NCI-H146 treated with DMSO at 0.1 percent for 48 hours (cell line): ENCODE measurements around the gene OR52H1.
"Not testable (repeated sequence)": the region's sequence is repeated elsewhere in the genome, so short reads cannot be mapped to it uniquely, and the experiment has no call there.

Source experiments
- DNase-seq: peaks from one replicate; lab custom pipeline; 2025; ENCODE audit not compliant: unreplicated experiment; lab: John Stamatoyannopoulos, UW

OR52H1 gene

GRCh38 chr11:5548440-5548839 is at the start of gene OR52H1:
OR52H1 (minus strand) TSS chr11:5548540; CDS start chr11:5545505, 3,035 bp downstream.
- no peak for DNase-seq

GRCh38 chr11:5597953-5598352 is 49.6 kb upstream of the OR52H1 start:
- DNase-seq: no peak

DNA sequence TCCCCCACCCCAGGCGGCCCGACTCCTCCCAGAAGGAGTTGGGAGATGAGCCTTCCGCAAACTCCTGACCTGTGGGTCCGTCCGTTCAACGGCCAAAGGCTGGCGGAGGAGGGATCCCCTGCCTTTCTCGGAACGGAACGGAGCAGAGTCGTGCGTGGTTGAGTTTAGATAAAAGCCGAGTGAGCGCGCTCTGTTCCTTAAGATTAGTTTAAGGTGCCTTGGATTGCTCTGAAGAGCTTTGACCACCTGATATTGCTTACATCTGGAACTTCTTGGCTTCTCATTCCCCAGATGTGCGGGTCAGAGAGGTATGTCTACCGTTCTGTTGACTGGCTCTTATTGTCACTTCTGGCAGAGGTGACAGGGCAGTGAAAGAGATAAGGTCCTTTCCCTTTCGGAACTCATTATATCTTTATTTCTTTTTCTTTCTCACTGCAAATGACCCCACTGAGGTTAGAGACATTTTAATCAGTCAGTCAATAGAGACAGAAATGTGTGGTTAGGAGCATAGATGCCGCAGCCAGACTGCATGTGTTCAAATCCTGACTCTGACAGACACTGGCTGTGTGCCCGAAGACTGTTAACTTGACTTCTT is 48.4 kb upstream of the OR52H1 start, which contains the start of gene TRIM6:
TSS of gene TRIM6 (plus strand) at position 31 of the 595 bp plus-strand sequence. CDS start at position 292, 261 bp downstream.
- DNase-seq: no peak

- DNase-seq: no peak
Measured at GRCh38 chr11:5593146-5593545, 44.8 kb upstream of the OR52H1 start.

DNA sequence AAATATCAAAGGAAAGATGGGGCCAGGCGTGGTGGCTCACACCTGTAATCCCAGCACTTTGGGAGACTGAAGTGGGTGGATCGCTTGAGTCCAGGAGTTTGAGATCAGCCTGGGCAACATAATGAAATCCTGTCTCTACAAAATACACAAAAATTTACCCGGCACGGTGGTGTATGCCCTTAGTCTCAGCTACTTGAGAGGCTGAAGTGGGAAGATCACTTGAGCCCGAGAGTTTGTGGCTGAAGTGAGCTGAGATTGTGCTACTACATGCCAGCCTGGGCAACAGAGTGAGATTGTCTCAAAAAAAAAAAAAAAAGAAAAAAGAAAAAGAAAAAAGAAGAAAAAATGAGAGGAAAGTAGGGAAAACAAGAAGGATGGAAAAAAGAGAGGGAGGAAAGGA is 44.3 kb upstream of the OR52H1 start:
- DNase-seq: no peak

DNA sequence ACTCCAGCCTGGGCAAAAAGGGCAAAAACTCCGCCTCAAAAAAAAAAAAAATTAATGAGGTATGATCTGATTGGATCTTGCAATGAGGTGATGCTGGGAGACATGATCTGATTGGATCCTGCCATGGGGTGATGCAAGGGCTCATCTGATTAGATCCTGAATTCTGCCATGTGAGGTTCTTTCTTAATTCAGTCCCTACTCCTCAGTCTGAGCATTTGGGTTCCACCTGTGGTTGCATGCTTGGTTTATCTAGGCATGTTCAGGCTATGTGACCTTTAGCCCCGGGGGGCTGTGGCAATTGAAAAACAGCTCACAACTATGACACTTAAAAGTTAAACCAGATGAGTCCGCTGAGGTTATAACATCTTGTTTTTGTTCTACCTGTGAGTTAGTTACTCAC is 43.3 kb upstream of the OR52H1 start:
- no peak for DNase-seq

DNA sequence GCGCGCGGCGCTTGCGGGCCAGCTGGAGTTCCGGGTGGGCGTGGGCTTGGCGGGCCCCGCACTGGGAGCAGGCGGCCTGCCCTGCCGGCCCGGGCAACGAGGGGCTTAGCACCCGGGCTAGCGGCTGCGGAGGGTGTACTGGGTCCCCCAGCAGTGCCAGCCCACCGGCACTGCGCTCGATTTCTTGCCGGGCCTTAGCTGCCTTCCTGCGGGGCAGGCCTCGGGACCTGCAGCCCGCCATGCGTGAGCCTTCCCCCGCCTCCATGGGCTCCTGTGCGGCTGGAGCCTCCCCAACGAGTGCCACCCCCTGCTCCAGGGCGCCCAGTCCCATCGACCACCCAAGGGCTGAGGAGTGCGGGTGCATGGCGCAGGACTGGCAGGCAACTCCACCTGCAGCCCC is 41.6 kb upstream of the OR52H1 start:
- not testable (repeated sequence) for DNase-seq

DNA sequence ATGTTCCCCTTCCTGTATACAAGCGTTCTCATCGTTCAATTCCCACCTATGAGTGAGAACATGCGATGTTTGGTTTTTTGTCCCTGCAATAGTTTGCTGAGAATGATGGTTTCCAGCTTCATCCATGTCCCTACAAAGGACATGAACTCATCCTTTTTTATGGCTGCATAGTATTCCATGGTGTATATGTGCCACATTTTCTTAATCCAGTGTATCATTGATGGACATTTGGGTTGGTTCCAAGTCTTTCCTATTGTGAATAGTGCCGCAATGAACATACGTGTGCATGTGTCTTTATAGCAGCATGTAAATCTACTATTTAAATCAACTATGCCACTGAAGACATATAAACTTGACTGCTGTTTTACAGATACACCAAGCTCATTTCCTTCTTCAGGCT is 36.1 kb upstream of the OR52H1 start:
- not testable (repeated sequence) for DNase-seq

DNA sequence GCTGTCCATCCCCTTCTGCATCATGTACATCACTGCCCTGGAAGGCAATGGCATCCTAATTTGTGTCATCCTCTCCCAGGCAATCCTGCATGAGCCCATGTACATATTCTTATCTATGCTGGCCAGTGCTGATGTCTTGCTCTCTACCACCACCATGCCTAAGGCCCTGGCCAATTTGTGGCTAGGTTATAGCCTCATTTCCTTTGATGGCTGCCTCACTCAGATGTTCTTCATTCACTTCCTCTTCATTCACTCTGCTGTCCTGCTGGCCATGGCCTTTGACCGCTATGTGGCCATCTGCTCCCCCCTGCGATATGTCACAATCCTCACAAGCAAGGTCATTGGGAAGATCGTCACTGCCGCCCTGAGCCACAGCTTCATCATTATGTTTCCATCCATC is 32.7 kb upstream of the OR52H1 start:
- DNase-seq: no peak

- DNase-seq: no peak
Measured at GRCh38 chr11:5580577-5580976, 32.2 kb upstream of the OR52H1 start, which contains the start of gene OR52B6. OR52B6 (plus strand) TSS chr11:5580877; CDS start chr11:5580877, 0 bp downstream.

GRCh38 chr11:5577101-5577500 is 28.8 kb upstream of the OR52H1 start:
- no peak for DNase-seq

GRCh38 chr11:5575152-5575551 is 26.8 kb upstream of the OR52H1 start:
- no peak for DNase-seq

- no peak for DNase-seq
Measured at GRCh38 chr11:5574654-5575053, 26.3 kb upstream of the OR52H1 start.

- no peak for DNase-seq
Measured at GRCh38 chr11:5564259-5565019, 16.1 kb upstream of the OR52H1 start.

- DNase-seq: no peak
Measured at GRCh38 chr11:5557751-5558150, 9.4 kb upstream of the OR52H1 start.

DNA sequence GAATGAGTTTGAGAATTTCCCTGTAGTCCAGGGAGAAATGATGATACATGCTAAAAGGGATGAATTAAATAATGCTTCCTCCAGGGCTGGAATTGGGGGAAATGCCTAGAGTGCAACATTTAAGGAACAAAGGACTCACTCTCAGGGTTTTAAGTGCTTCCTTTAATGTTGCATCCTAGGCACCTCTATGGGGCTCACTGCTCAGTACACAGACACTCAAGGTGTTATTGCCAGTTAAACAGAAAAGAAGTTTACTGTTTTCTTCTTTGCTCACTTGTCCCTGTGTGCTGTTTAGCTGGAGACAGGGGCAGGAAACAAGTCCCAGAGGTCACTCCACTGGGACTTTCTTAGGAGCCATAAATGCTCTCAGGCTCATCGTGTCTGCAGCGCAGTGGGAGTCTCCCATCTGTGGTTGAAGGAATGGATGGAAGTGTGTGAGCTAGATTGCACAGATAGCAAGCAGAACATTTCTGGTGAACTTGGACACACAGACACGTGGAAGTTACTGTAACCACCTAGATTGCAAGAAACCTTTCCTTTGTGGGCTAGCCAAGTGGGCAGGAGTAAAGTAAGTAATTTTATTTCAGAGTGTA is 8.4 kb upstream of the OR52H1 start:
- DNase-seq: no peak

- no peak for DNase-seq
Measured at GRCh38 chr11:5553343-5553742, 5.0 kb upstream of the OR52H1 start.

DNA sequence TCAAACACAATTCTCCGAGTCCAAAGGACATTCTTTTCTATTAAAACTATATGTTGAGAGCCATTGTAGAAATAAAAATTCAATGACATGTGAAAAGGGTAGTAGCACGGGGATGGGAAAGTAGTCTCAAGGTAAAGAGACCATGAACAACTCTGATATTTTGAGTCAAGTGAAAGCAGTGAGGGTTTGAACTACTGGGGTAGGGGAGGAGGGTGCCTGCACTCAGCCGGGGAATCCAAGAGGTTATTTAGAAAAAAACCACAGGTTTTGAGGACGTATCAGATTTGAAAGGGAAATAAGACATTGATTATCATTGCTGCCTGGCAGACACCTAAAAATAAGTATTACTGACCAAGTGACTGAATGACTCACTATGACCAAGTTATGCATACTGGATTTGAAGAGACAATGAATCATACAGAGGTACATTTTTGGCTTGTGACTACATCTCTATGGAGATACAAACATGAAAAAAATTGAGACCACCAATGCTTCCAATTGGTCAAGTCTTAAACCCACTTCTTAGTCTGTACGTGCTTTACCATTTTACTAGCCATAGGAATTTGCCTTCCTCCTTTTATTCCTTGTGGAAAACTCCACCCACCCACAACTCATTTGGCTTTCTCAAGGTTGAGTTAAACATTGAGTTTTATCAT is 2.2 kb upstream of the OR52H1 start:
- no peak for DNase-seq

DNA sequence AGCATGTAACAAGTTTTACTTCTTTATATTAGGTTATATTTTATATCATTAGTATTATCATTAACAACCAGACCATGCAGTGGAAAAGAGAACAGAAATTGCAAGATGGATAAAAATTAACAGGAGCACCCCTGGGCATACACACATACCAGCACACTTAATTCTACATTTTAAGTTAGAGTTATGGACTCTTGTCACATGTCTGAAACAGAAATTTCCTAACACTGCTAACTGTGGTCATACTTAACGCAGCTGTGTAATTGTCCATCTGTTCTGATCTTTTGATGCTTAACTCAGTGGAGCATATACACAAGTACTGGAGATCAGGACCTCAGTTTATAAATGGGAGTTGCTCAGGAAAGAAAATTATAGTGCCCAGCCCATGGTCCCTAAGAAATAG is 358 bp downstream of the OR52H1 start:
- DNase-seq: no peak

- no peak for DNase-seq
Measured at GRCh38 chr11:5546457-5546856, 1.9 kb downstream of the OR52H1 start.

DNA sequence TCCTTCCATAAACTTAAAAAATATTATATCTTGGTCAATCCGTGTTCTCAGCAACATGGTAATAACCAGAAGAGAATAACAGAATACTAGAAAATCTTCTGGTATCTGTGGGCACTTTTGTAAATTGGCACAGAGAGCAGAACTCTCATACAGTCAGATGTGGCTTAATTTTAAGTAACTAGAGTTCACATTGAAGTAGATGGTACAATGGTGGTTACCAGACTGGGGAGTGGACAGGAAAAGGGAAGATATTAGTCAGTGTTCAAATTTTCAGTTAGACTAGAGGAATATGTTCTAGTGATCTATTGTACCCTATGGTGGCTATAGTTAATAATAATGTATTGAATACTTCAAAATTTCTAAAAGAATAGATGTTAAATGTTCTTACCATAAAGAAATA is 6.9 kb downstream of the OR52H1 start:
- no peak for DNase-seq

GRCh38 chr11:5536482-5536881 is 11.9 kb downstream of the OR52H1 start:
- no peak for DNase-seq
